H1 (cell line): ENCODE results near the gene TK1. TPM values are rescaled to one million over a fixed set of nuclear protein-coding genes. Genes with fewer than 3 reads are reported as not detected.
A peak's percentile ranks its signal among the peaks of the same experiment; 100 is the strongest.
"Not testable (repeated sequence)": the region's sequence is repeated elsewhere in the genome, so short reads cannot be mapped to it uniquely, and the experiment has no call there.

ENCODE experiments used
- CTCF ChIA-PET: fragments of 300-600 bp; sonication (Branson Sonifier 250); formaldehyde crosslinking; loops from one replicate; lab custom pipeline; 2021; ENCODE audit not compliant: partially characterized antibody; lab: Charles Lee
- POLR2A ChIA-PET: fragments of 300-600 bp; sonication (Branson Sonifier 250); formaldehyde crosslinking; loops from one replicate; lab custom pipeline; 2021; ENCODE audit warnings: inconsistent platforms; ENCODE audit not compliant: partially characterized antibody; lab: Charles Lee
- DNase-seq, 2 experiments: peaks; one replicate each; pipeline versions ENCODE4 v3.0.0 to v3.0.0-alpha.2; 2010 to 2022; ENCODE audit warnings: low spot score in 2 of 2, low read depth in 1 of 2, mixed read lengths in 1 of 2
- FAIRE-seq: peaks from 2 replicates; lab custom pipeline; 2011; peaks lifted over from hg19 to GRCh38; lab: Jason Lieb, UNC
- H2AFZ ChIP-seq: 2 replicates; pipeline ENCODE4 v1.8.1; 2012; ENCODE audit warnings: low read length, inconsistent platforms
- H2AK5ac ChIP-seq: 2 replicates; pipeline ENCODE4 v1.6.1; 2013; ENCODE audit warnings: low read depth, low read length
- H2BK120ac ChIP-seq: replicated peaks from 2 replicates; pipeline ENCODE3; 2013; ENCODE audit warnings: low read depth, low read length, inconsistent platforms
- H2BK12ac ChIP-seq: 2 replicates; pipeline ENCODE4 v1.6.1; 2013; ENCODE audit warnings: low read depth, low read length
- H2BK15ac ChIP-seq: 2 replicates; pipeline ENCODE4 v1.6.1; 2013; ENCODE audit warnings: low read length
- H2BK20ac ChIP-seq: 2 replicates; pipeline ENCODE4 v1.6.1; 2013; ENCODE audit warnings: low read length
- H2BK5ac ChIP-seq: 2 replicates; pipeline ENCODE4 v1.6.1; 2013; ENCODE audit warnings: low read depth, low read length
- H3K14ac ChIP-seq: 2 replicates; pipeline ENCODE4 v1.6.1; 2013; ENCODE audit warnings: inconsistent platforms; ENCODE audit not compliant: insufficient read length
- H3K18ac ChIP-seq: 2 replicates; pipeline ENCODE4 v1.6.1; 2013; ENCODE audit warnings: low read length; ENCODE audit errors: extremely low read depth
- H3K23ac ChIP-seq: 2 replicates; pipeline ENCODE4 v1.6.1; 2013; ENCODE audit warnings: inconsistent platforms; ENCODE audit not compliant: insufficient read length
- H3K23me2 ChIP-seq: 2 replicates; pipeline ENCODE4 v1.6.1; 2013; ENCODE audit warnings: low read depth, low read length
- H3K27ac ChIP-seq: 2 replicates; pipeline ENCODE4 v1.6.1; 2011; ENCODE audit warnings: low read depth, low read length, inconsistent platforms
- H3K27me3 ChIP-seq, 4 experiments: replicated peaks in 1 of 4; 1 replicate in 1 of 4; 2 replicates in 3 of 4; pipeline versions ENCODE4 v1.6.1 to v1.8.1; 2011 to 2013; ENCODE audit warnings: low read length in 3 of 4, mild to moderate bottlenecking in 3 of 4, inconsistent platforms in 2 of 4, mixed read lengths in 2 of 4, moderate library complexity in 1 of 4; ENCODE audit not compliant: control insufficient read depth in 3 of 4, insufficient read depth in 3 of 4; ENCODE audit errors: extremely low read depth in 1 of 4
- H3K36me3 ChIP-seq, 4 experiments: 2 replicates each; pipeline versions ENCODE4 v1.6.1 to v1.8.1; 2011 to 2013; ENCODE audit warnings: mild to moderate bottlenecking in 4 of 4, low read length in 3 of 4, moderate library complexity in 2 of 4, control low read depth in 1 of 4, inconsistent platforms in 1 of 4; ENCODE audit not compliant: insufficient read depth in 4 of 4, control insufficient read depth in 2 of 4
- H3K4ac ChIP-seq: replicated peaks from 2 replicates; pipeline ENCODE3; 2013; ENCODE audit warnings: low read length, low read depth, mixed read lengths, inconsistent platforms; ENCODE audit not compliant: insufficient read length
- H3K4me1 ChIP-seq, 4 experiments: replicated peaks in 1 of 4; 1 replicate in 1 of 4; 2 replicates in 3 of 4; pipeline versions ENCODE4 v1.6.1 to v1.8.1; 2011 to 2013; ENCODE audit warnings: low read length in 3 of 4, inconsistent platforms in 2 of 4, mixed read lengths in 1 of 4; ENCODE audit not compliant: insufficient read depth in 4 of 4, control insufficient read depth in 3 of 4
- H3K4me2 ChIP-seq, 2 experiments: 2 replicates each; pipeline versions ENCODE4 v1.6.1 to v1.8.1; 2011 to 2013; ENCODE audit warnings: low read depth in 2 of 2, low read length in 2 of 2, control low read depth in 1 of 2, inconsistent platforms in 1 of 2, mild to moderate bottlenecking in 1 of 2; ENCODE audit not compliant: insufficient read depth in 1 of 2
- H3K4me3 ChIP-seq, 4 experiments: fragments of 200-600, 300-600 bp in 1 of 4; sonication (generic), shearing (Covaris generic), sonication (Bioruptor Twin) in 1 of 4; 2 replicates each; pipeline versions ENCODE4 v1.5.1 to v1.8.1; 2011 to 2016; ENCODE audit warnings: low read length in 4 of 4, low read depth in 3 of 4, control low read depth in 2 of 4, inconsistent platforms in 2 of 4, mild to moderate bottlenecking in 2 of 4, mixed read lengths in 1 of 4, moderate library complexity in 1 of 4; ENCODE audit not compliant: insufficient read depth in 2 of 4; ENCODE audit errors: extremely low read depth in 1 of 4
- H3K56ac ChIP-seq: replicated peaks from 2 replicates; pipeline ENCODE3; 2013; ENCODE audit warnings: low read depth, mild to moderate bottlenecking, mixed read lengths, low read length, inconsistent platforms; ENCODE audit not compliant: insufficient read length
- H3K79me1 ChIP-seq: 2 replicates; pipeline ENCODE4 v1.6.1; 2013; ENCODE audit warnings: low read depth, low read length, control low read depth
- H3K79me2 ChIP-seq, 2 experiments: 2 replicates each; pipeline versions ENCODE4 v1.6.1 to v1.8.1; 2012 to 2013; ENCODE audit warnings: low read length in 2 of 2, mild to moderate bottlenecking in 2 of 2, inconsistent platforms in 1 of 2; ENCODE audit not compliant: insufficient read depth in 2 of 2, control insufficient read depth in 1 of 2
- H3K9ac ChIP-seq, 4 experiments: replicated peaks in 1 of 4; 1 replicate in 1 of 4; 2 replicates in 3 of 4; pipeline versions ENCODE4 v1.6.1 to v1.8.1; 2011 to 2013; ENCODE audit warnings: low read depth in 3 of 4, low read length in 3 of 4, control low read depth in 2 of 4, mild to moderate bottlenecking in 2 of 4, moderate library complexity in 2 of 4, inconsistent platforms in 1 of 4; ENCODE audit errors: extremely low read depth in 1 of 4
- H3K9me3 ChIP-seq, 2 experiments: 2 replicates each; pipeline versions ENCODE4 v1.6.1 to v1.8.1; 2012 to 2013; ENCODE audit warnings: mild to moderate bottlenecking in 2 of 2, moderate library complexity in 2 of 2, control low read depth in 1 of 2, inconsistent platforms in 1 of 2, low read depth in 1 of 2, low read length in 1 of 2, mixed read lengths in 1 of 2; ENCODE audit not compliant: insufficient read depth in 2 of 2
- H4K20me1 ChIP-seq, 2 experiments: replicated peaks in 1 of 2; 2 replicates each; pipeline versions ENCODE3 to v1.8.1; 2011 to 2013; ENCODE audit warnings: inconsistent platforms in 2 of 2, low read length in 2 of 2, mild to moderate bottlenecking in 1 of 2; ENCODE audit not compliant: insufficient read depth in 2 of 2, control insufficient read depth in 1 of 2
- H4K5ac ChIP-seq: 2 replicates; pipeline ENCODE4 v1.6.1; 2013; ENCODE audit warnings: low read length, low read depth, mixed read lengths, inconsistent platforms; ENCODE audit not compliant: insufficient read length
- H4K8ac ChIP-seq: 2 replicates; pipeline ENCODE4 v1.8.0; 2013; ENCODE audit warnings: mild to moderate bottlenecking, moderate library complexity, low read length, inconsistent platforms; ENCODE audit not compliant: insufficient read depth; ENCODE audit errors: extremely low read depth
- H4K91ac ChIP-seq: replicated peaks from 2 replicates; pipeline ENCODE3; 2013; ENCODE audit warnings: low read length, mixed read lengths, inconsistent platforms; ENCODE audit not compliant: insufficient read length
- whole genome bisulfite sequencing, 2 experiments: shearing (Covaris generic) in 1 of 2; methylation state at CpG; one replicate each; pipeline versions ENCODE4 v1.1.6 to v1.1.7; 2013 to 2015; ENCODE audit warnings: low lambda C conversion rate in 2 of 2, mixed read lengths in 2 of 2, inconsistent platforms in 1 of 2, low coverage in 1 of 2, missing lambda C conversion rate in 1 of 2; ENCODE audit not compliant: insufficient replicate concordance in 2 of 2, insufficient coverage in 1 of 2, insufficient read length in 1 of 2; ENCODE audit errors: extremely low coverage in 1 of 2, missing lambda C conversion rate in 1 of 2; 5-methylcytosine and 5-hydroxymethylcytosine counted together
- polyA plus RNA-seq, 7 experiments: library from polyadenylated mRNA; depleted of rRNA in 3 of 7; stranded (reverse) in 5 of 7; unstranded in 2 of 7; fragments of >200 nt in 5 of 7; fragments of 200-250 nt in 2 of 7; gene quantifications; 1 replicate in 5 of 7; 2 replicates in 1 of 7; 4 replicates in 1 of 7; pipeline versions ENCODE4 v1.2.1 to v1.2.3, GENCODE V29; 2011 to 2013; ENCODE audit warnings: missing spikeins in 2 of 7, mixed read lengths in 2 of 7
- total RNA-seq: library from RNA; stranded (reverse); fragmentation: NEBNext Ultra II Directional; extraction: Animal tissue kit (Norgen Biotek cat#: 25700); gene quantifications from 2 replicates; pipeline ENCODE4 v1.2.1, GENCODE V29; 2021

TK1 gene
- total and polyA plus RNA-seq, 2 of the 8 experiments (the other 6 are each of a cell fraction or from before 2014, with no cell fraction given) = 66.9 to 147 TPM

DNA sequence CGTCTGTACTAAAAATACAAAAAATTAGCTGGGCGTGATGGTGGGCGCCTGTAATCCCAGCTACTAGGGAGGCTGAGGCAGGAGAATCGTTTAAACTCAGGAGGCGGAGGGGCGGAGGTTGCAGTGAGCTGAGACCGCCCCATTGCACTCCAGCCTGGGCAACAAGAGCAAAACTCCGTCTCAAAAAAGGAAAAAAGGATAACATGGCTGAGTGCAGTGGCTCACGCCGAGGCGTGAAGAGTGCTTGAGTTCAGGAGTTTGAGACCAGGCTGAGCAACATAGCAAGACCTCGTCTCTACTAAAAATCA lies 47.0 kb downstream of the TK1 start:
- H3K9me3 ChIP-seq, H4K5ac ChIP-seq, H3K14ac ChIP-seq, H2AK5ac ChIP-seq, H3K27ac ChIP-seq, H3K79me1 ChIP-seq, H3K36me3 ChIP-seq, DNase-seq, H3K27me3 ChIP-seq, H3K56ac ChIP-seq, H3K79me2 ChIP-seq, H3K4me3 ChIP-seq, H3K4ac ChIP-seq, H4K91ac ChIP-seq, H4K8ac ChIP-seq, H3K18ac ChIP-seq, H3K9ac ChIP-seq, H3K23ac ChIP-seq, H2BK12ac ChIP-seq, H4K20me1 ChIP-seq, H3K4me1 ChIP-seq, H3K23me2 ChIP-seq, FAIRE-seq, H2BK15ac ChIP-seq, H2BK20ac ChIP-seq, H2BK120ac ChIP-seq: not testable (repeated sequence)
- Histone ChIP-seq H2AFZ (peak overlapping the region; percentile 57; the same call in 1 of the 2 replicates), H2BK5ac (peak overlapping the region; percentile 32; the same call in 1 of the 2 replicates), H3K4me2 (peak overlapping the region in 1 of 2 experiments; percentile 49; a peak in 3 of 4 replicates)
- ChIA-PET CTCF (interaction anchor here (0.5 to 8.0 kb wide), 12 partner anchors 9 to 912 kb away, joined by 3 to 122 read pairs (median 5); partner anchors contain the start of genes TMC6 and TMC8), POLR2A (interaction anchor here (1.1 to 6.2 kb wide), 4 partner anchors 12 to 31 kb away, joined by 3 to 40 read pairs (median 11); partner anchors contain the start of gene TMC6)
- WGBS, 2 experiments = 82% methylated on average over 12 of the region's 12 CpGs; no CpG with 5 or more reads in 1 of the 2 experiments
